Measurements from ENCODE around the gene ZFP36L1.

Gene ZFP36L1, protein sequence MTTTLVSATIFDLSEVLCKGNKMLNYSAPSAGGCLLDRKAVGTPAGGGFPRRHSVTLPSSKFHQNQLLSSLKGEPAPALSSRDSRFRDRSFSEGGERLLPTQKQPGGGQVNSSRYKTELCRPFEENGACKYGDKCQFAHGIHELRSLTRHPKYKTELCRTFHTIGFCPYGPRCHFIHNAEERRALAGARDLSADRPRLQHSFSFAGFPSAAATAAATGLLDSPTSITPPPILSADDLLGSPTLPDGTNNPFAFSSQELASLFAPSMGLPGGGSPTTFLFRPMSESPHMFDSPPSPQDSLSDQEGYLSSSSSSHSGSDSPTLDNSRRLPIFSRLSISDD

DNA sequence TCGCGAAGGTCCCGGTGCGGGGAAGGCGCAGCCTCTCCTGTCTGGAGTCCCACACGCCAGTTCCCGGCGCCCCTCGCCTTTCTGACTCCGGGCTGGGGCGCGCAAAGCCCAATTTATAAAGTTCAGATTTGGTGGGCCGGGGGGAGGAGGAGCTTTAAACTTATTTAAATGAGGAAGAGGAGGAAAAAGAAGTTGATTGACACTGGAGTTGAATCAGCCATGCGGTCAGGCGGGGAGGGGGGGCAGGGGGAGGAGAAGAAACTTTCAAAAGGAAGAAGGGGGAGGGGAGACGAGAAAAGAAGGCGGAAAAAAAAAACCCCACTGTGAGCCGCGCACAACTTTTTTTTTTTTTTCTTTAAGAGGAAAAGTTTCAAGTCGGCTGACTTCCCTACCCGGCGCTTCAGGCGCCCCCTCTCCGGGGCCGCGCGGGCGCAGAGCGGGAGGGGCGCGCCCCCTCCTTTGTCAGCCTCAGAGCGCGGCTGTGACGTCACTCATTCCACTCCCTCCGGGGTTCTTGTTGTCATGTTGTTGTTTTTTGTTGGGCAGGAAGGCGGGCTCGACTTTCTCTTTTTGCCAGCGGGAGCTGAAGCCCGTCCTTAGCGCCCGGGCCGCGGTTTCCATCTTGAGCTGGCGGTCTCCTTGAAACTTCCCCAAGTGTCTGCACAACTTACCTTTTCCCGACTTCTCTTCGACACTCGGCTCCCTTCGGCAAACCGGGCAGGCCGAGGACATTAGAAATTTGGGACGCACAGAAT is at the start of gene ZFP36L1:
TSS of gene ZFP36L1 (minus strand) at position 89 of the 755 bp plus-strand sequence. CDS start 129 bp downstream, outside the sequence.
- DNase-seq (ENCODE audit: low read depth in 2 of 3, low spot score in 1 of 3), result peak; percentile 81 to 86 (median 81)

DNA sequence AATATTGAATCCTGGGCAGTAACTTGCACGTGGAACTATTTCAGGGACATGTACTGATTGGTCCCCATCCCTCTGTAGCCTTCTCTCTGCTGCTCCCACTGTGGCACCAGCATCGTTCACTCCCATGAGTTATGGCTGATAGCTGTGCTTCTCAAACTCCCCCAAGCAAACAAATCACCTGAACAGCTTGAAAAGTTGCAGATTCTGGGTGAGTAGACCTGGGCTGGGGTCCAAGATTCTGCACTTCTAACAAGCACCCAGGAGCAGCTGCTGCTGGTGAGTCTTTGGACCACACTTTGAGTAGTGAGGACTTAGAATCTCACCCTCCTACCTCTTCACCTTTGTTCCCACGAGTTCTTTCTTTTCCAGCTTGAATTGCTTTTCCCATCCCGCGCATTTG is 49.4 kb upstream of the ZFP36L1 start:
- no peak for DNase-seq (ENCODE audit: low read depth in 2 of 3, low spot score in 1 of 3)

DNA sequence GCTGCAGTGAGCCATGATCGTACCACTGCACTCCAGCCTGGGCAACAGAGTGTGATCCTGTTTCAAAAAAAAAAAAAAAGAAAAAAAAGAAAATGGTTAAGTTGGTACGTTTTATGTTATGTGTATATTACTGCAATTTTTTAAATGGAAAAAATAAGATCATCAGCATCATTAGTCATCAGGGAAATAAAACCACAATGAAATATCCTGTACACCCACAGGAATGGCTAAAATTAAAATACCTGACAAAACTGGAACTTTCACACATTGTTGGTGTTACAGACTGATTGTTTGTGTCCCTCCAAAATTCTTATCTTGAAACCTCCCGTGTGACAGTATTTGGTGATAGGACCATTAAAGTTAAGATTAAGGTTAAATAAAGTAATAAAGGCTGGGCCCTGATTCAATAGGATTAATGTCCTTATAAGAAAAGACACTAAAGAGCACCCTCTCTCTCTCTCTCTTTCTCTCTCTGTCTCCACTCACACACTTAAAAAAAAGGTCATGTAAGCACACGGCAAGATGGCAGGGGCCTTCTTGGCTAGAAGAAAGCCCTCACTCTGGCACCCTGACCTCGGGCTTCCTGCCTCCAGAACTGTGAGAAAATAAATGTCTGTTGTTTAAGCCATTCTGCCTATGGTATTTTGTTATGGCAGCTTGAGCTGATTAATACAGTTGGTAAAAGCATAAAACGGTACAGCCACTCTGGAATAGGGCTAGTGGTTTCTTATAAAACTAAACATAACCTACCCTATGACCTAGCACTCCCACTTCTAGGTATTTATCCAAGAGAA is 48.3 kb upstream of the ZFP36L1 start:
- no peak for DNase-seq (ENCODE audit: low read depth in 2 of 3, low spot score in 1 of 3)

DNA sequence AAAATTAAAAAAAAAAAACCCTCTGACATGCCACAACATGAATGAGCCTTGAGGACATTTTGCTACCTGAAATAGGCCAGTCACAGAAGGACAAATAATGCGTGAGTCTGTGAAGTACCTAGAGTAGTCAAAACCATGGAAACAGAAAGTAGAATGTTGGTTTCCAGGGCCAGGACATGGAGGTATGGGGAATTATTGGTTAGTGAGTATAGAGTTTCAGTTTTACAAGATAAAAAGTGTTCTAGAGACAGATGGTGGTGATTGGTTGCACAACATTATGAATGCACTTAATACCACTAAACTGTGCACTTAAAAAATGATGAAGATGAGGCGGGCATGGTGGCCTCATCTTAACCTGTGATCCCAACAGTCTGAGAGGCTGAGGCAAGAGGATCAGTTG is 47.6 kb upstream of the ZFP36L1 start:
- no peak for DNase-seq (ENCODE audit: low read depth in 2 of 3, low spot score in 1 of 3)

DNA sequence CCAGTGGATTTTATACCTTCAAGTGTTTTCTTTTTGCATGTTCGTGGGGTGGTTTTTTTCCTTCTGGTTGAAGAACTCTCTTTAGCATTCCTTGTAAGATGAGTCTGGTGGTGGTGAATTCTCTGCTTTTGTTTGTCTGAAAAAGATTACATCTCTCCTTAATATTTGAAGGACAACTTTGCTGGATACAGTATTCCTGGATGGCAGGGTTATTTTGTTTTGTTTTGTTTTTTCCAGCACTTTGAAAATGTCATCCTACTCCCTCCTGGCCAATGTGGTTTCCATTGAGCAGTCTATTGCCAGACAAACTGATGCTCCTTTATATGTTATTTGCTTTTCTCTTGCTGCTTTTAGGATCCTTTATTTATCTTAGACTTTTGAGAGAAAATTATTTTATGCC is 43.2 kb upstream of the ZFP36L1 start:
- DNase-seq (ENCODE audit: low read depth in 2 of 3, low spot score in 1 of 3), result no peak

DNA sequence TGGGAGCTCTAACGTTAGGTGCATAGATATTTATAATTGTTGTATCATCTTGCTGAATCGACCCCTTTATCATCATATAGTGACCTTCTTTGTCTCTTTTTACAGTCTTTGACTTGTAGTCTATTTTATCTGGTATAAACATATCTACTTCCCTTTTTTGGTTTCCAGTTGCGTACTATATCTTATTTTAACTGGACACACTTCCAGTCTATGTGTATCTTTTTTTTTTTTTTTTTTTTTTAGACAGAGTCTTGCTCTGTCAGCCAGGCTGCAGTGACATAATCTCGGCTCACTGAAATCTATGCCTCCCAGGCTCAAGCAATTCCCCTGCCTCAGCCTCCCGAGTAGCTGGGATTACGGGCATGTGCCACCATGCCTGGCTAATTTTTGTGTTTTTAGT is 41.9 kb upstream of the ZFP36L1 start:
- DNase-seq (ENCODE audit: low read depth in 2 of 3, low spot score in 1 of 3), result no peak

DNA sequence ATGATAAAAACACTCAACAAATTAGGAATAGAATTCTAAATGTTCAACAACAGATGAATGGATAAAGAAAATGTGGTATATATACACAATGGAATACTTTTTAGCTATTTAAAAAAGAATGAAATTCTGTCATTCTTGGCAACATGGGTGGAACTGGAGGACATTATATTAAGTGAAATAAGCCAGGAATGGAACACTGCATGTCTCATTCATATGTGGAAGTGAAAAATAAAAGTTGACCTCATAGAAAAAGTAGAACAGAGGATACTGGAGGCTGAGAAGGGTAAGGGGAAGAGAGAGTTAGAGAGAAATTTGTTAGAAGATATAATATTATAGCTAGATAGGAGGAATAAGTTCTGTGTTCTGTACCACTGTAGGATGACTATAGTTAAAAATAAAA is 35.8 kb upstream of the ZFP36L1 start:
- DNase-seq (ENCODE audit: low read depth in 2 of 3, low spot score in 1 of 3), result no peak

DNA sequence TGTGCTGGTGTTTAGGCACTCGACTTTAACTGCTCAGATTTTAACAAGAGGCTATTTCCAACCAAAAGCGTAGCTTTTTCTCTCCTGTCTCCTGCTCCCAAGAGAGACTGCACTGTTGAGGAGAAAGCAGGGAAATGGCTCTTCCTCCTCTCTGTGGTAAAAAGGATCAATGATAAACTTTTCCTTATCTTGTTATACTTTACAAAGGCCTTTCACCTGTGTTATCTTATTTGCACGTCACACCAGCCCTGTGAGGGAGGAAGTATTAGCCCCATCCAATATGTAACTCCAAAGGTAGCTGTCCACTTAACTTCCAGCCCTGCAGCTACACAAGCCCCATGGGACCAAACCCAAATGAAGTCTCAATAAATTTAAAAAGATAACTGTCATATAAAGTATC is 32.9 kb upstream of the ZFP36L1 start:
- no peak for DNase-seq (ENCODE audit: low read depth in 2 of 3, low spot score in 1 of 3)

DNA sequence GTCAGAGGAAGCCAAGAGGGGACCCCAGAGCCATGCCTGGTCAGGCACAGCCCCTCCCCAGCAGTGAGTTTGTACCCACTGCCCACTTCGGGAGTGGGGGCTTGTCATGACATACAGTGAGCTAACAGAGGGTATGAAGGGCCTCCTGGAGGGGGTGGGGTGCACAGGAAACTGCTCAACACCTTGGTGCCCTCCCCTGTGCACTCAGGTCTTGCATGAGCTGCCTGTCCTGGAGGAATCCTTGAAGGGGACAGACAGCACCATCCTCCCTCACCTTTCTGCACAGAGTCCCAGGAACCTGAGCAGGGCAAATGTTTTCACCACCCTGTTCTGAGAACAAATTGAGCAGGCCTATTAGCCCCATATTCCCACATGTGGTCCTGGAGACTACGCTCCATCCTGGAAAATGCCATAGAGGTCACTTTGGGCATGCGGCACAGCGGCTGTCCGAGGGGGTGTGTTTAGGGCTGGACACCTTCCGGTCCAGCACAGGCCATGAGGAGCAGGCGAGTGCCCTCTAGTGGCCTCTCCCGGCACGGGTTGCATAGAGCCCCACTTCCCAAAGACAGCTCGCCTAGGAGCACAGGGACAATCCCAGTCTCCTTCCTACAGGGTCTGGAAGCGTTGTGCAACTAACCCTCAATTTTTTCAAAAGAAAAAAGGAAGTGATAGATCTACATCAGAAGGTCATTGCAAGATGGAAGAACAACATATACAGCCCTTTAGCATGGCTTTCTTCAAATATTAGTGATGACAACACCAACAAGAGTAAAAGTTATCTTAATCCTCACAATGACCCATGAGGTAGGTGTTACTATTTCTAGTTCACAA is 31.9 kb upstream of the ZFP36L1 start:
- DNase-seq (ENCODE audit: low read depth in 2 of 3, low spot score in 1 of 3), result no peak

DNA sequence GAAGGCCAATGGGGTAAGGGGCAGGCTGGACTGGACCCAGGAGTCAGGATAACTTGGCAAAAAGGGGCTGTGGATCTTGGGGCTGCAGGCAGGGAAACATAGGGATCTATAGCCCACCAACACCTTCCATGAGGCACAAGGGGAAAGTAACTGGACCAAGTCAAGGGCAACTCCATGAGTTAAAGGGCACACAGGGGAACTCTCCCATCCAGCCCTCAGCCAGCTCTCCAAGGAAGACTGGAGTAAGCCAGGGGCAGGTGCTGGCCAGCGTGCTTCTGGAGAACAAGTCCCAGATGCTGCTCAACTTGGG is 31.3 kb upstream of the ZFP36L1 start:
- DNase-seq (ENCODE audit: low read depth in 2 of 3, low spot score in 1 of 3), result no peak

DNA sequence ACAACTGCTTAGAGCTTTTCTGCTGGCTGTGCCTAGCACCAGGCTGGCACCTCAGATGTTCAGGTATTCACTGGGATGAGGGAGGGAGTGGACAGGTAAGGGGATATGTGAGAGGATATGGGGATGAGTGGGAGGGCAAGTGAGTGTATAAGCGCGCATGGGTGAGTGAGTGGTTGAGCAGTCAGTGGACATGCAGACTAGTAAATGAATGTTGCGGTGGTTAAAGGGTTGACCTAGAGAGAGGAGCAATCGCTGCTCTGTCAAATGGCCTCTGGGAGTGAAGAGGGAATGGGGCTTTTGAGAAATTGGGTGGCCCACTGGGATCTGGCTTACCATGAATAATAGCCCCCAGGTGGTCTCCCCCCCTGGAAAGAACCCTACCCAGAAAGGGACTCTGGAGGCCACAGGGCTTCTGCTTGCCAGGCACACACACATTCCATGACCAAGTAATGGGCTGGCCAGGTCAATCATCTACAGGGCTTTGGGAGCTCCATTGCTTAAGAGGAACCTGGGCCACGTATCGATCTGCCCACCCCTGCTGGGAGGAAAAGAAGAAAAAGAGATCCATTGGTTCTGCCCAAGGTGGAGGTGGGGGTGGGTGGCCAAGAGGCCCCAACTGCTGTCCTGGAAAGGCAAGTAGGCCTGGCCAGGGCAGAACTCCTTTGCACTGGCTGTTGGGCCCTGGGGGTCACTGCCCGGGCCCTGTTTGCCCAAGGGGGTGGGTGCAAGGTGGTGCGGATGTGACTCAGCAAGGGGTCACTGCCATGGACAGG is 30.8 kb upstream of the ZFP36L1 start:
- no peak for DNase-seq (ENCODE audit: low read depth in 2 of 3, low spot score in 1 of 3)

DNA sequence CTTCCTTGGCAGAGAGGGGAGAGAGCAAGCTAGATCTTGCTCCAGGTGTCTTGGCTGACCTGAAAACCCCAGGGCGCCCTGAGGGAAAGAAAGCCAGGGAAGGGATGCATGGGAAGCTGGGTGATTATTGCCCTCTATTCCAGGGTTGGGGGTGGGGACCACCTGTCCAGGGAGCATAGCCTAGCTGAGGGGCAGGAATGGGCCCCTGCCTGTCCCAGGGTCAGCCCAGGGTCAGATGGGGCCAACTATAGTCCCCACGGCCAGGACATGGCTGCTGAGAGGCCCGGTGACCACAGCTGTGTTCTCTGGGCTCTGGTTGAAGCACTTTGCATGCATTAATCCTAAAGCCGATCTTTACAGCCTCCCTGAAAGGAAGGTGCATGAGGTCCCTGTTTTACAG is 30.1 kb upstream of the ZFP36L1 start:
- no peak for DNase-seq (ENCODE audit: low read depth in 2 of 3, low spot score in 1 of 3)

DNA sequence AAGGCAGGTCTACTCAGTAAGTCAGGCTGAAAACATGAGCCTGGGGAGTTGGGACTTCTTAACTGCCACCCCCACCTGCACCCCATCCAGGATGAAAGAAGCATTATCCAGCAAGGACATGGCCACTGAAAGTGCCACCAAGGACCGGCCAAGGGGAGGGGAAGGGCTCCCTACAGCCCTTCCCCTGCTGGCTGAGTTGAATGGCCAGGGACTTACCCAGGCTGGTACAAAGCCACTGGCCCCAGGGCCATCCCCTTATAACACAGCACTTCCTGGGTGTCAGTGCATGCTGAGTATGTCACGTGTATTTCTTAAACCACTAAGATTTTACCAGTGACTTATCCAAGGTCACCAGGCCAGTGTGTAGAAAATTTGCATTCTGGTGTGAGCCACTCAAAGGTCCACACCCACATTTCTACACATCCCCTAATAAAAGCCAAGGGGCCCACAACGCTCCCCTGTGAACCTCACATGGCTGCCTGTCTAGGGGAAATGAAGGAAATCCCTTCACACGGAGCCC is 29.3 kb upstream of the ZFP36L1 start:
- no peak for DNase-seq (ENCODE audit: low read depth in 2 of 3, low spot score in 1 of 3)

DNA sequence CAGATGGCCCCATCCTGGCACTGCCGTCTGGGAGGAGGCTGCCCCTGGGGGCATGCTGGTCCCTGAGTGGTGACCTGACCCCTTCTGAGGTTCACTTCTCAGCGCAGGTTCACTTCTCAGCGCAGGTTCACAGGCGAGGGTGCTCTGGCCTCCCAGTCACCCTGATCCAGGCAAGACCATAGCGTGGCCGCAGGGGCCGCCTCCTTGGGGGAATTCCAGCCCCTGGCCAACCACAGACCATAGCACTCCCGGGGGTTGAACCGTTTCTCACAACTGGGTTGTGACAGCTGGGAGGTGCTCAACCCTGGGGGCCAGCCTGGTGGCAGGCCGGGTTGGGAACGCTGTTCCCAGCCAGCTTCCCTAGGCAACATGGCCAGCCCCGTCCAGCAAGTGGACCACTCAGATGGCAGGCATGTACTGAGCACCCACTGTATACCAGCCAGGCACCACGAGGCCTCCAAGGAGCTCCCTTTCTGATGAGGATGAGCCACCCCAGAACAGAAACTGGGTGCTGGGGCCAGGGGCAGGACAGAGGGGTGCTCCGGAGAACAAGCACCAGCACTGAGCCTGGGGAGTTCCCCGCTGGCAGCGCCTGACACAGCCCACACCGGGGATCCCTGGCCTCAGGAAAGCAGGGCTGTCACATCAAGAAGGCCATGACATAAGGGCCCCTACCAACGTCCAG is 28.3 kb upstream of the ZFP36L1 start:
- no peak for DNase-seq (ENCODE audit: low read depth in 2 of 3, low spot score in 1 of 3)

DNA sequence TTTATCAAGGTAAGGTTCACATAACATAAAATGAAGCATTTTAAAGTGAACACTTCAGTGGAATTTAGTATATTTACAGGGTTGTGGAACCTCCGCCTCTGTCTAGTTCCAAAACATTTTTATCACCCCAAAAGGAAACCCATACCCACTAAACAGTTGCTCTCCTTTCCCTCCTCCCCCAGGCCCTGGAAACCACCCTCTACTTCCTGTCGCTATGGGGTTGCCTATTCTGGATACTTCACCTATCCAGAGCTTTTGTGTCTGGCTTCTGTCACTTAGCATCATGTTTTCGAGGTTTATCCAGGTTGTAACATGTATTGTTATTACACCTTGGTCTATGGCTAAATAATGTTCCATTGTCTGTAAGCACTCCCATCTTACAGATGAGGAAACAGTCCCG is 27.7 kb upstream of the ZFP36L1 start:
- DNase-seq (ENCODE audit: low read depth in 2 of 3, low spot score in 1 of 3), result no peak

DNA sequence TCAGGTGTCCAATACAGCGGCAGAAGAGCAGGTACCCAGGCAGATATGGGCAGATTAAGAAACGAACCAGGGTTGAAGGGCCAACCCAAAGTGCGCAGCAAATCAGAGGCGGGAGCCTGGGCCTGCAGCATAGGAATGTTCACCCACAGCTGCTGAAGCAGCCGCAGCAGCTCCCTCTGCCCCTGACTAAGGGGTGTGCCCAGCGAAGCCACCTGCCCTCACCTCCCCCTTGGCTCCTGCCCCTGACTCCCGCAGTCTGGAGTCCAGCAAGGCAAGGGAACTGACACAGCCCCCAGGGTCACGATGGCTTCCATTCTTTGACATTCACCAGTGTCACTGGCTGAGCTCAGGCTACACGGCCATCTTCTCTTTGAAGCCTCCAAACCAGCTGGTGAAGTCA is 27.3 kb upstream of the ZFP36L1 start:
- DNase-seq (ENCODE audit: low read depth in 2 of 3, low spot score in 1 of 3), result no peak

DNA sequence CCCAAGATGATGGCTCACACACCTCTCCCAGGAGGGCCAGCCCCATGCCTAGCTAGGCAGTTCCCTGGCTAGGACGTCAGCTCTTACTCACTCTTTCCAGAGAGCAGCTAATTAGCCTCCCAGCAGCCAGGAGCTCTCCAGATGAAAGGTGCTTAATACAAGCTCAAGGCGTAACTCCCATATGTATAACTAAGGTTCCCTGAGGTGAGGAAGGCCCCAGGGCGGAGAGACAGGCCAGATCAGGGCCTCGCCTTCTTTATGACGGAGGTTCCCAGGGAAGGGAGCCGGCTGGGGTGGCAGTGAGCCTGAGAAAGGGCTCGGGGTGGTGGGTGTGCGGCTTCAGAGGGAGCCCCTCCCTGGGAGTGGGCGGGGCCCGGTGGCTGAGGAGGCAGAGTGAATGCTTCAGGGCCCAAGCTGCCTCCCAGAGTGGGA is 26.4 kb upstream of the ZFP36L1 start:
- peak in 1 of 3 donors; percentile 48 for DNase-seq (ENCODE audit: low read depth in 2 of 3, low spot score in 1 of 3)

DNA sequence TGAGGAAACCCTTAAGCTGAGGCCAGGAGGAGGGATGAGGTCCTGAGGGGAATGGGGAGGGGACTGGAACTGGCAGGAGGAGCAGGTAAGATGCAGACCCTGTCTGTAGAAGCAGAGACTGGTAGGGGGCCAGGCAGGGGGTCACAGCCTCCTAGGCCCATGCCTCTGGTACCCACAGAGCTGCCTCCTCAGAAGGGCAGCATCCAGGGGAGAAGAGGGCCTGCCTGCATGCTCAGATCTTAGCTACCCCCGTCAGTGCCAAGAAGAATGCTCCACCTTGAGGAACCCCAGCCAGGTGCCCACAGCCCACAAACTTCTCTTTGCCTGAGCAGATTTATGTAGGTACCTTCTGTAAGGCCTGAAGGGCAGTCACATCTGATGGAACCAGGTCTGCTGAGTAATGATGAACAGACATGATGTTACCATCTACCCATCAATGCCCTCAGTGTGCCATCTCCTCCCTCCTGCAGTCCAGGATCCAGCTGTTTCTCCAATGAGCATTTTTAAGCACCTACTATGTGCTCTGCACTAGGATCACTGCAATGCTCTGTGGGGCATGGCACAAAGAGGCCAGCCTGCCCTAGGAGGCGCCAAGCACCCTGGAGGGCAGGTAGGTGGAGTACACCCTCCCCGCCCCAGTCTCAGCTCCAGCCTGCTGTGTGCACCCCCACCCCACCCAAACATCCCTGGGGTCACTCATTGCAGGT is 24.8 kb upstream of the ZFP36L1 start:
- DNase-seq (ENCODE audit: low read depth in 2 of 3, low spot score in 1 of 3), result no peak

DNA sequence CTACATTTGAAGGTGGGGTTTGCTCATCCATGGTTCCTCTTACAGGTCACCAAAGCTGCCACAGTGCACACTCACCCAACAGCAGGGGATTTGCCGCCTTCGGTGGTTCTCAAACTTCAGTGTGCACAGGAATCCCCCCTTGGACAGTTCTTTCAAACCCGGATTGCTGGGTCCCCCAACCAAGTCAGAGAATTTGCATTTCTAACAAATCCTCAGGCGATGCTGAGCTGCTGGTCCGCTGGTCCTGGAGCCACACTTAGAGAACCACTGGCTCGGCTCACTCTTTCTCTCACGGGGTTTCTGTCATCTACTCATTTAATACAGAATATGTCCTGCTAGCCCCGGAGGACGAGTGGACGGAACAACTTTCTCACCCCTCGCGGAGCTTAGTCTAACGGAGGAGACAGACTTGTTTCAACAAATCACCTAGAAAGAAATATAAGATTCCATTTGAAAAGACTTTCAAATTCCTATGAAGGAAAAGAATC is 24.1 kb upstream of the ZFP36L1 start:
- DNase-seq (ENCODE audit: low read depth in 2 of 3, low spot score in 1 of 3), result no peak
